Fibroblast of mammary gland (primary cell): Measurements from ENCODE around the gene GALNT18.

Experiments
- DNase-seq: peaks from one replicate; pipeline ENCODE4 v3.0.0-alpha.2; 2010; ENCODE audit warnings: low read depth
- H3K4me3 ChIP-seq: 2 replicates; pipeline ENCODE4 v1.5.1; 2011; ENCODE audit warnings: low read depth, mild to moderate bottlenecking, low read length, moderate library complexity; ENCODE audit not compliant: control insufficient read depth
- CTCF ChIP-seq: conservative IDR thresholded peaks from 2 replicates; pipeline ENCODE4 v1.5.1; 2011; ENCODE audit warnings: low read depth, low read length, inconsistent platforms; ENCODE audit not compliant: control insufficient read depth, insufficient read depth

Gene GALNT18

DNA sequence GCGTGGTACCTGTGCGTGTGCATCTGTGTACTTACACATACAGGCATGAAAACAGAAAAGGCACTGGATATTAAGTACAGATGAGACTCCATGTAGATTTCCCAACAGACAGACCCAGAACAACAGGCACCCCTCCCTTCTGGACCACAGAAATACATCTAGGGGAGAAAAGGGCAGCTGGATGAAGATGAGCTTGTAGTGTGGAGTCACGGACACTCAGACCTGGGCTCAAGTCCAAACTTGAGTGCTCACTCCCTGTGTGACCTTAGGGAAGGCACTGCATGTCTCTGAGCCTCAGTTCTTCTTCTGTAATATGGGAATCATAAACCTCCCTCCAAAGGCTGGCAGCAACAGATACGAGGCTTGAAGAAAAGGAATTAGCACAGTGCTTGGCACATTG, 108.9 kb downstream of the GALNT18 start:
- peak; percentile 22 for DNase-seq
- no peak for TF ChIP-seq CTCF
- no peak overlapping the region for H3K4me3 ChIP-seq

GRCh38 chr11:11512502-11512901, 109.3 kb downstream of the GALNT18 start:
- no peak for DNase-seq
- TF ChIP-seq CTCF, result no peak
- H3K4me3 ChIP-seq, result no peak overlapping the region

DNA sequence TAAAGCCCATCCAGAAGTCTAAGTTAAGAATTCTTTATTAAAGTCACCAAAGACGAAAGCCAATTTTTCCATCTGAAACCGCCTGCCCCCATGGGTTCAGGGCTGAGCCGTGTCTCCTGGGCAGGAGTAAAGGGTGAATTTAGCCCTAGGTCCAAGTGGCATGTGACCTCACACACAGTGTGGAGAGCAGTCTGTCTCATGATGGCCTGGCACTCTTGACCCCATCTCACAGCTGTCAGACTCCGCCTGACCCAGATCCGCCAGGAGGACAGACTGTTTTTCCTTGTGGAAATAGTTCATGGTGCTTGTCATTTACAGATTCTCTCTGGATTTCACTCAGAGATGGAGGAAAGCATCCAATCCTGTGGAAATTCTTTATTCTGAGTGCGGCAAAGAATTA, 109.7 kb downstream of the GALNT18 start:
- no peak for DNase-seq
- TF ChIP-seq CTCF, result no peak
- H3K4me3 ChIP-seq, result no peak overlapping the region

- TF ChIP-seq CTCF, result no peak
- no peak for DNase-seq
- no peak overlapping the region for H3K4me3 ChIP-seq
Measured at GRCh38 chr11:11510939-11511338, 110.9 kb downstream of the GALNT18 start.

DNA sequence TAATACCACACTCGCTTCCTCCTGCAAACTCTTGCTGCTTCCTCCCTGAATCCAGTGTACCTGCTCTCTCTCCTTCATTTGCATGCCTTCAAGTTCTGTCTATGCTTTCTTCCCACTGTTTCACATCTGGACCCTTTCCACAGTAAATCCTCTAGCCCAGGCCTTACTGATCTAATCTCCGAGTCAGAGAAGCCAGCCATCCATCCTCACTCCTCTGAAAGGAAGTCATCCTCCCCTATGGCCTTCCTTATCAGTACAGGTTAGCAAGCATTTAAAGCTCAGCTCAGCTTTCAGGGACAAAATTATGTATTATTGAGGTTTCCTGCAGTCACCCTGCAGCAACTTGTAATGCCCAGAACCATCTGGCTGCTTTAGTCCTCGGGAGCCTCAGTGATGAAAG, 116.1 kb downstream of the GALNT18 start:
- DNase-seq, result no peak
- TF ChIP-seq CTCF, result no peak
- H3K4me3 ChIP-seq, result no peak overlapping the region

GRCh38 chr11:11505190-11505589, 116.6 kb downstream of the GALNT18 start:
- no peak for DNase-seq
- no peak overlapping the region for H3K4me3 ChIP-seq

More at GRCh38 chr11:11505190-11505589, 116.6 kb downstream of the GALNT18 start:
- TF ChIP-seq CTCF, result no peak
